ENCODE results near the gene KPNB1.

Gene KPNB1

DNA sequence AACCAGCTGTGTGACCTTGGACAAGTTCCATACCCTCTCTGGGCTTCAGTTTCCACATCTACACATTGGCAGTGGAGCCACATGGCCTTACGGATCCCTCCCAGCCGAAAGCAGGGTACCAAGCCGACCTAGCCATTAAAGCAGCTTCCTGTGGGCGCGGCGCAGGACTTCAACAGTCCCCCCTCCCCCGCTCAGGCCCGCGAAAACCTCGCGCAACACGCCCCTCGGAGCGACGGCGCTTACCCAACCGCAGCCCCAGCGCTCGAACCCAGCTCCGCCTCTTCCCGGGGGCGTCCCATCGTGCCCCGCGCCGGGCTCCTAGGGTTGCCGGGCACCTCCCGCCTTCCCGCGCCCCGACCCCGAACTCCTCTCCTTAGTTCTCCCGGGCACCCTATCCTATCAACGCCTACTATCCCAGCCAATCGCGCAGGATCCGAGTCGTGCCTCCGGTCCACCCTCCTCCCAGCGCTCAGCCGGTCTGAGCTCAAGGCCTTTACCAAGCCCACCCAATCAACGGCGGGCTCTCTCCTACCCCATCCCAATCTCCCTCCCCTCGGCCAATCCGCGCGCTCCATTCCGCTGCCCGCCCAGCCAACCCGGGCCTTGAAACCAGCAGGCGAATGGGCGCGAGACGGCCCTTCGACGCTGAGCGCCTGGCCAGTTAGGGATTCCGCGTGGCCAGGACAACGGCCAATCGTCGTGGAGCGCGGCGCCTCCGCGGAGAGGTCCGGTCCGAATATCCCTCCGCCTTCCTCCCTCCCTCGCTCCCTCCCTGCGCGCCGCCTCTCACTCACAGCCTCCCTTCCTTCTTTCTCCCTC lies at the start of gene KPNB1:
KPNB1 (plus strand) TSS at position 767 of the 819 bp plus-strand sequence. CDS start 326 bp downstream, outside the sequence.
- Histone ChIP-seq H3K27me3 (ENCODE audit: control insufficient read depth, insufficient read depth, low read length) (no peaks in the 10 kb centered on the region), H3K9me3 (ENCODE audit: control insufficient read depth, insufficient read depth, low read length) (no peaks in the 10 kb centered on the region), H3K4me1 (ENCODE audit: control insufficient read depth, insufficient read depth, low read length) (peaks cover 13% of the 10 kb centered on the region), H3K4me3 (ENCODE audit: low read depth, low read length) (peak within 1 kb of the TSS; percentile 92), H3K36me3 (ENCODE audit: control insufficient read depth, insufficient read depth, low read length) (peaks cover 21% of the 10 kb centered on the region), H3K9ac (ENCODE audit: low read depth, low read length) (peak within 1 kb of the TSS; percentile 88)

DNA sequence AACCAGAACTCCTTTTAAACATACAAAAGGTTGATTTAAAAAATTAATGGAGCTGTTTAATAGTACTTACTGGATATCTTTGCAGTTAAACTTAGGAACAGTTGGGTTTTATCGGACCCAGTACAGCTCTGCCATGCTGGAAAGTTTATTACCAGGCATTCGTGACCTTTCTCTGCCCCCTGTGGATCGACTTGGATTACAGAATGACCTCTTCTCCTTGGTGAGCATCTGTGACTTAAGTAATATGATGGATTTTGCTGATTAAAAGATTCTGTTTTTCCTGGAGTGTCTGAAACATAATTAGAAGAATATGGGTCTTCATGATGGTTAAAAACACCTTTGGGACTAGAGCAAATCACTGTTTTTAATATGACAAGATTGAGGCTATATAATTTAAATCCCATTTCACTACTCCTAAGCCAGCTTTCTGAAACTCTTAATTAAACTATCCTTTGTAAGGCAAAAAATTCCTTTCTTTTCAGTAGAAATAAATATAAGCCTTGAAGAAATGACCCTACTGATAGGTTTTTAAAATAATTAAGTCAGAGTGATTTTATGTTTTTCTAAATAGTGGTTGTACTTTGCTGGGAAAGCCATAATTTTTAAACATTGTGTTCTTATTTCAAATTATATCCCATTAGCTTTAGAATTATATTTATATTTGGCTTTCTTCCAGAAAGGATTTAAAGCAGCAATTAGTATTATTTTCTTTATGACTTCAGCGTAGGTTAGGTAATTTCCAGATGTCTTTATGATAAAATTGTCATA lies 45.7 kb upstream of the KPNB1 start:
- Histone ChIP-seq H3K4me3 (ENCODE audit: low read depth, low read length) (no peak overlapping the region), H3K36me3 (ENCODE audit: control insufficient read depth, insufficient read depth, low read length) (peaks cover 12% of the 10 kb centered on the region), H3K4me1 (ENCODE audit: control insufficient read depth, insufficient read depth, low read length) (no peaks in the 10 kb centered on the region), H3K9ac (ENCODE audit: low read depth, low read length) (no peak overlapping the region), H3K9me3 (ENCODE audit: control insufficient read depth, insufficient read depth, low read length) (no peaks in the 10 kb centered on the region), H3K27me3 (ENCODE audit: control insufficient read depth, insufficient read depth, low read length) (no peaks in the 10 kb centered on the region)

DNA sequence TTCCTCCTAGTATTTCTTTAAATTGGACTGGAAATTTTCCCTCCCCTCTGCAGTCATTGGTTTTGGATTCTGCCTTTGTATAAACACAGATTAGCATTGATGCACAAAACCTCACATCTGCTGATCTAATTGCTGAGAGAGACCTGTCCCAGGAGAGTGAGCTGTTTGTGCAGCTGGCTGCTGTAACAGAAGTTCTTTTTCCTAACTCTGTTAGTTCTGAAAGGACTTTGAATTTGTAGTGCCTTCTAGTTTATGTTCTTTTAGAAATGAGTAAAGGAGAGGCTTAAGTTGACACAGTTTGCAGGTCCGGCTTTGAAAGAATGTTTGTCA lies 45.2 kb upstream of the KPNB1 start:
- H3K9ac ChIP-seq (ENCODE audit: low read depth, low read length), result no peak overlapping the region
- no peak overlapping the region for H3K4me3 ChIP-seq (ENCODE audit: low read depth, low read length)
- H3K36me3 ChIP-seq (ENCODE audit: control insufficient read depth, insufficient read depth, low read length), result peaks cover 12% of the 10 kb centered on the region
- no peaks in the 10 kb centered on the region for H3K9me3 ChIP-seq (ENCODE audit: control insufficient read depth, insufficient read depth, low read length)
- no peaks in the 10 kb centered on the region for H3K27me3 ChIP-seq (ENCODE audit: control insufficient read depth, insufficient read depth, low read length)
- no peaks in the 10 kb centered on the region for H3K4me1 ChIP-seq (ENCODE audit: control insufficient read depth, insufficient read depth, low read length)

DNA sequence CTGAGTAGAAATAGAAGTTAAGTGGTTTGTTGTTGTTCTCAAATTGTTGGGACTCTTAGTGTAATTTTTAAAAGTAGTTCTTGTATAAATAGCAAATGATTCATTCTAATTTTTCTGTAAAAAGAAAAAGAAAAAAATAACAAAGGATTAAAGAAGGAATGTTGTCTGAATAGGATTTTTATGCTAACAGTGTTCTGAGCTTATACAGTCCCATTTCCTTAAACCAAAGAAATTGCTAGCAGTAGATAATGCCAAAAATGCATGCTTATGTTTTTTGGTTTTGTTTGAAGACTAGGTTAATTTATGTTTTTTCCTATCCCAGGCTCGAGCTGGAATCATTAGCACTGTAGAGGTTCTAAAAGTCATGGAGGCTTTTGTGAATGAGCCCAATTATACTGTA lies 44.7 kb upstream of the KPNB1 start:
- H3K9ac ChIP-seq (ENCODE audit: low read depth, low read length), result no peak overlapping the region
- no peaks in the 10 kb centered on the region for H3K27me3 ChIP-seq (ENCODE audit: control insufficient read depth, insufficient read depth, low read length)
- H3K36me3 ChIP-seq (ENCODE audit: control insufficient read depth, insufficient read depth, low read length), result peaks cover 10% of the 10 kb centered on the region
- no peaks in the 10 kb centered on the region for H3K9me3 ChIP-seq (ENCODE audit: control insufficient read depth, insufficient read depth, low read length)
- no peaks in the 10 kb centered on the region for H3K4me1 ChIP-seq (ENCODE audit: control insufficient read depth, insufficient read depth, low read length)
- no peak overlapping the region for H3K4me3 ChIP-seq (ENCODE audit: low read depth, low read length)

DNA sequence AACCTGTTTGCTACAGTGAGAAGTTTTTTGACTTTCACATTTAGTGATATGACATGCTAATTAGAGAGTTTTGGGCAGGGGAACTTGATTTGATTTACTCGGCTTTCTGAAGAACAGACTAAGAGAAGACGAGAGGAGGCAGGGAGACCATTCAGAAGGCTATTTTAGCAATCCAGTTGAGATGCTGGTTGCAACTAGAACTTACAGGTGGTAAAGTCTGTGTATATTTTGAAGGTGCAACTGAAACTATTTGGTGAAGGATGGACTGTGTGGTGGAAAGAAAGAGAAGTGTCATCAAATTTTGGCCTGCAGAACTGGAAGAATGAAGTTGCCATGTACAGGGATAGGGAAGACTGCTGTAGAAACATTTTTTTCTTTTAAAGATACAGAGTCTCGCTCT lies 42.2 kb upstream of the KPNB1 start:
- Histone ChIP-seq H3K27me3 (ENCODE audit: control insufficient read depth, insufficient read depth, low read length) (no peaks in the 10 kb centered on the region), H3K4me1 (ENCODE audit: control insufficient read depth, insufficient read depth, low read length) (no peaks in the 10 kb centered on the region), H3K4me3 (ENCODE audit: low read depth, low read length) (no peak overlapping the region), H3K36me3 (ENCODE audit: control insufficient read depth, insufficient read depth, low read length) (no peaks in the 10 kb centered on the region), H3K9me3 (ENCODE audit: control insufficient read depth, insufficient read depth, low read length) (no peaks in the 10 kb centered on the region), H3K9ac (ENCODE audit: low read depth, low read length) (no peak overlapping the region)

DNA sequence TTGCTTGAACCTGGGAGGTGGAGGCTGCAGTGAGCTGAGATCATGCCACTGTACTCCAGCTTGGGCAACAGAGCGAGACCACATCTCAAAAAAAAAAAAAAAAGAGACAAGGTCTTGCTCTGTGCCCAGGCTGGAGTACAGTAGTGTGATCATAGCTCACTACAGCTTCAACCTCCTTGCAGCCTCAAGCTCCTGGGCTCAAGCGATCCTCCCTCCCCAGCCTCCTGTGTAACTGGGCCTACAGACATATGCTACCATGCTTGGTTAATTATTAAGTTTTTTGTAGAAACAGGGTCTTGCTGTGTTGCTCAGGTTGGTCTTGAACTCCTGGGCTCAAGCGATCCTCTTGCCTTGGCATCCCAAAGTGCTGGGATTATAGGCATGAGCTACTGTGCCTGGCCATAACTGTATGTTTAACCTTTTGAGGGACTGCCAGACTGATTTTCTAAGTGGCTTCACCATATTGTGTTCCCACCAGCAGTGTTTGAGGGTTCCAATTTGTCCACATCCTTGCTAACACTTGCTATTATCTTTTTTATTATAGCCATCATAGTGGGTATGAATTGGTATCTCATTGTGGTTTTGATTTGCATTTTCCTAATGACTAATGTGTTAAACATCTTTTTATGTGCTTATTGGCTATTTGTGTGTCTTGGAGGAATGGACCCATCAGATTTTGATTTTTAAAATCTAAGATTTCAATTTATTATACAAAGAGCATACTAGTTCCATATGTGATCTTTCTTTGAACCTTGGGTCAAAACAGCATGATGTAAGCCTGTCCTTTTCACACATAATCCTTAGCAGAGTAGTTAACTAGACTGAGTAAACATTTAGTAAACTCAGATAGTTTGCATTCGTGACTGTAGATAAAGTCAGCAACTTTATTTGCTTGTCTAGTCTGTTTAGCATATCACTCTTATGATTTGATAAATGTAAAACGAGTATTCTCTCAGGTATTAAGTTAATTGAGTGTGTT lies 38.1 kb upstream of the KPNB1 start:
- Histone ChIP-seq H3K9ac (ENCODE audit: low read depth, low read length) (no peak overlapping the region), H3K9me3 (ENCODE audit: control insufficient read depth, insufficient read depth, low read length) (no peaks in the 10 kb centered on the region), H3K4me1 (ENCODE audit: control insufficient read depth, insufficient read depth, low read length) (no peaks in the 10 kb centered on the region), H3K36me3 (ENCODE audit: control insufficient read depth, insufficient read depth, low read length) (no peaks in the 10 kb centered on the region), H3K27me3 (ENCODE audit: control insufficient read depth, insufficient read depth, low read length) (no peaks in the 10 kb centered on the region), H3K4me3 (ENCODE audit: low read depth, low read length) (no peak overlapping the region)

DNA sequence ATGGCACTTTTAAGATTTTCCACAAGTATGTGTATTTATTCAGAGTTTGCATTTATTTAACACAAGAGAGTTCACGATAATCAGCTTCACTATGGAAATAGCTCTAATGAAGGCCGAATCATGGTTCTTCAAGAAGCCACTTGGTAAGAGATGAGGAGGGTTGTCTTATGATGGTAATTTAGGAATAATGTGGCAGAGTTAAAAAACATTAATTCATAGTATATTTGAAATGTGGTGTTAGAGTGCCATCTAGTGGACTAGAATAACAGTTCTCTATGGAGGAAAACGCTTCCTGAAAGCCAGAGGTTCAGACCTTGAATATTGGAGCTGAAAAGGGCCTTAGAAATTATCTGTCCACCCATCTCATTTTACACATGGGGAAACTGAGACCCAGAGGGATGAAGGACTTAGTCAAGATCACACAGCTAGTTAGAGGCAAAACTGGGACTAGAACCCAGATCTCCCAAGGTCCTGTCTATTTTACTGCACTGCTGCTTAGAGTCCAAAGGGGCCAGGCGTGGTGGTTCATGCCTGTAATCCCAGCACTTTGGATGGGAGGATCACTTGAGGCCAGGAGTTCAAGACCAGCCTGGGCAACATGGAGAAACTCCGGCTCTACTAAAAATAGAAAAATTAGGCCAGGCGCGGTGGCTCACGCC lies 33.8 kb upstream of the KPNB1 start:
- Histone ChIP-seq H3K36me3 (ENCODE audit: control insufficient read depth, insufficient read depth, low read length) (peaks cover 2% of the 10 kb centered on the region), H3K4me1 (ENCODE audit: control insufficient read depth, insufficient read depth, low read length) (no peaks in the 10 kb centered on the region)

DNA sequence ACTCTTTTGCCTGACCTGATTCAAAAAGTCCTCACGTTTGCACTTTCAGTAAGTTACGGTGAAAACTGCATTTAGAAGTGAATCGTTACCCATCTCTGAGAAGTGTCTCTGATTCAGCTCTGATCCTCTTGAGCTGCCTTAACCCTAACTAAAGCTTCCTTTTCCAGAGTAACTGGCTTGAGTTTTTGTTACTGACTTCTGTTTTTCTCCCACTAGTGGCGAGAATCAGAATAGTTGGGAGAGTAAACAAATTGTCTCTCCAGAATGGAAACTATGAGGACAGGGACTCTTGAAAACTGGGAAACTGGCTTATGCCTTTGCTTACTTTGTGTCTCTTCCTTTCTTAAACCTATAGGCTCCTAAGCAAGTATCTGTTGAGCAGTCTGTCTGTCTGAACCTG lies 31.3 kb upstream of the KPNB1 start:
- no peak overlapping the region for H3K9ac ChIP-seq (ENCODE audit: low read depth, low read length)
- no peaks in the 10 kb centered on the region for H3K9me3 ChIP-seq (ENCODE audit: control insufficient read depth, insufficient read depth, low read length)
- H3K27me3 ChIP-seq (ENCODE audit: control insufficient read depth, insufficient read depth, low read length), result no peaks in the 10 kb centered on the region
- no peak overlapping the region for H3K4me3 ChIP-seq (ENCODE audit: low read depth, low read length)
- H3K4me1 ChIP-seq (ENCODE audit: control insufficient read depth, insufficient read depth, low read length), result no peaks in the 10 kb centered on the region
- H3K36me3 ChIP-seq (ENCODE audit: control insufficient read depth, insufficient read depth, low read length), result peaks cover 2% of the 10 kb centered on the region

More for the DNA sequence above, 33.8 kb upstream of the KPNB1 start:
- Histone ChIP-seq H3K27me3 (ENCODE audit: control insufficient read depth, insufficient read depth, low read length) (no peaks in the 10 kb centered on the region), H3K4me3 (ENCODE audit: low read depth, low read length) (no peak overlapping the region), H3K9me3 (ENCODE audit: control insufficient read depth, insufficient read depth, low read length) (no peaks in the 10 kb centered on the region), H3K9ac (ENCODE audit: low read depth, low read length) (no peak overlapping the region)

DNA sequence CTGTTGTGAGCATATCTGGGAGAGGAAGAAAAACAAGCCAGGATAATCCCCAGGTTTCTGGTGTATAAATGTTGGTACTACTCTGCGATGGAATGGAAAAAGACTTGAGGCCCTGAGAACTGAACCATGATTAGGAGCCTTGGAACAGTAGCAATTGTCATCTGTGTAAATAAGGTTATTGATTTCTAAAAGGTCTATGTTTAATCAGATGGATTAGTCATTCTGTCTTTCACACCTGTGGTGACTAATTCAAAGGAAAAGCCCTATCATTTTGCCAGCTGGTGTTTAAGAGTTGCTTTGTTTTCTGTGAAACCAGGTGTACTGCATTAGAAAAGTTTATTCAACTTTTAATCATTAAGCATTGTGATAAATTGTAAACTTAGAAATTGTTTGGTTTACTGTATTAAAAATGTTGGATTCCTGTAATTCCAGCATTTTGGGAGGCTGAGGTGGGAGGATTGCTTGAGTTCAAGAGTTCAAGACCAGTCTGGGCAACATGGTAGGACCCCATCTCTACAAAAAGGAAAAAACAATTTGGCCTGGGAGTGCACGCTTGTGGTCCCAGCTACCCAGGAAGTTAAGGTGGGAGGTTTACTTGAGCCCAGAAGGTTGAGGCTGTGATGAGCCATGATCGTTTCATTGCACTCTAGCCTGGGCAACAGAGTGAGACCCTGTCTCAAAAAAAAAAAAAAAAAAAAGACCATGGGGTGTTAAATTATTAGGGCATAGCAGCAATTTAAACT lies 29.0 kb upstream of the KPNB1 start:
- Histone ChIP-seq H3K27me3 (ENCODE audit: control insufficient read depth, insufficient read depth, low read length) (no peaks in the 10 kb centered on the region), H3K9me3 (ENCODE audit: control insufficient read depth, insufficient read depth, low read length) (no peaks in the 10 kb centered on the region), H3K36me3 (ENCODE audit: control insufficient read depth, insufficient read depth, low read length) (peaks cover 2% of the 10 kb centered on the region), H3K4me1 (ENCODE audit: control insufficient read depth, insufficient read depth, low read length) (no peaks in the 10 kb centered on the region), H3K9ac (ENCODE audit: low read depth, low read length) (no peak overlapping the region), H3K4me3 (ENCODE audit: low read depth, low read length) (no peak overlapping the region)

DNA sequence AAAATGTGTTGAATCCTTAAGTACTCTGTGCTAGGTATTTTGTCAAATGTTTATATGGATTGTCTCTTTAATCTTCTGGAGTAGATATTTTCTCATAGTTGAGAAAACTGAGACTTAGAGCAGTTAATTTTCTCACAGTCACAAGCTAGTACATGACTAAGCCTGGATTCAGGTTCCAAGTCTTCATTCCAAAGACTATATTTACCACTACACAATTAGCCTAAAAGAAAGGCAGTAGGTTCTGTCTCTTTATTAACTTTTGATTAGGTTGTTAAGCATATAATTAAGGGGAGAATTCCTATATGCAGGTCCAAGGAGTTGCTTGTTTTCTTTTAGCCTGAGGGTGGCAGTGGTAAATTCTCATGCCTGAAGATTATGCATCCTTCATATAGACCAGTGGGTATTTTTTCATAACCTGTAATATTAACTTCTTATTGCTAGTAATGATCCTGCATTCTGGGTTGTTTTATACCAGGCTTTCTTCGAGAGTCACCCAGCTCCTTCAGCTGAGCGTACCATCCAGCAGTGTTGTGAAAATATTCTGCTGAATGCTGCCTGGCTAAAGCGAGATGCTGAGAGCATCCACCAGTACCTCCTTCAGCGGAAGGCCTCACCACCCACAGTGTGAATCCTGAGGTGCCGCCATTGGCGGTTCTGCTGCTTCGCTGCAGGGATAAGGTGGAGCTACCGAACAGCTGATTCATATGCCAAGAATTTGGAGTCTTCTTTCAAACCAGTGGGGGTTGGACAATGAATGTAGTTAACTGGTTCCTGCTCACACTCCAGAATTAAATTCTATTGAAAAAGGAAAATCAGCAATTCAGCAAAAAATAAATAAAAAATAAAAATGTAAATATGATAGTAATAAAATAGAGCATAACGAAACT lies 28.2 kb upstream of the KPNB1 start:
- no peaks in the 10 kb centered on the region for H3K27me3 ChIP-seq (ENCODE audit: control insufficient read depth, insufficient read depth, low read length)
- H3K4me1 ChIP-seq (ENCODE audit: control insufficient read depth, insufficient read depth, low read length), result no peaks in the 10 kb centered on the region
- no peaks in the 10 kb centered on the region for H3K9me3 ChIP-seq (ENCODE audit: control insufficient read depth, insufficient read depth, low read length)
- no peak overlapping the region for H3K9ac ChIP-seq (ENCODE audit: low read depth, low read length)
- no peak overlapping the region for H3K4me3 ChIP-seq (ENCODE audit: low read depth, low read length)
- H3K36me3 ChIP-seq (ENCODE audit: control insufficient read depth, insufficient read depth, low read length), result peaks cover 2% of the 10 kb centered on the region
